Measurements from ENCODE around the gene BIN1. TPM values are rescaled to one million over a fixed set of nuclear protein-coding genes. Genes with fewer than 3 reads are reported as not detected.

The BIN1 gene
- total RNA-seq, 1 donor from 2014 or later = 26.9 TPM

- Histone ChIP-seq H2AFZ (replicated peaks) (no peak overlapping the region), H3K9ac (no peak overlapping the region), H3K27ac (no peak overlapping the region), H3K4me1 (peaks cover 20% of the 10 kb centered on the region), H3K4me3 (no peak overlapping the region), H3K36me3 (no peaks in the 10 kb centered on the region), H3K27me3 (no peaks in the 10 kb centered on the region), H3K4me2 (no peak overlapping the region), H3K9me3 (ENCODE audit: low read depth) (no peaks in the 10 kb centered on the region), H4K20me1 (ENCODE audit: low read depth) (no peaks in the 10 kb centered on the region), H3F3A (ENCODE audit: low read depth) (no peaks in the 10 kb centered on the region), H3K79me2 (ENCODE audit: low read depth) (peaks cover 4% of the 10 kb centered on the region)
- no peak for DNase-seq (ENCODE audit: low spot score)
- TF ChIP-seq CTCF (IDR thresholded peaks at IDR 0.05) (no peak), EZH2phosphoT487 (IDR thresholded peaks at IDR 0.05) (no peak), EZH2 (IDR thresholded peaks at IDR 0.05) (no peak)
- Mint-ChIP-seq H3K27ac (no peak overlapping the region), H3K36me3 (peaks cover 4% of the 10 kb centered on the region), H3K4me3 (no peak overlapping the region), H3K27me3 (ENCODE audit: insufficient read depth, low read depth) (peaks cover 6% of the 10 kb centered on the region), H3K4me1 (peaks cover 37% of the 10 kb centered on the region), H3K9me3 (peaks cover 4% of the 10 kb centered on the region)
These were observed 28.2 kb downstream of the BIN1 start for GRCh38 chr2:127078666-127079270.

- no peak overlapping the region for H3K4me2 ChIP-seq
- no peaks in the 10 kb centered on the region for H3K79me2 ChIP-seq (ENCODE audit: low read depth)
- no peak overlapping the region for H3K27ac ChIP-seq
- H3K4me1 Mint-ChIP-seq = peaks cover 39% of the 10 kb centered on the region
- H3K36me3 Mint-ChIP-seq = no peaks in the 10 kb centered on the region
- no peak overlapping the region for H2AFZ ChIP-seq (replicated peaks)
- no peaks in the 10 kb centered on the region for H3K9me3 ChIP-seq (ENCODE audit: low read depth)
- TF ChIP-seq EZH2 (IDR thresholded peaks at IDR 0.05) (no peak), CTCF (IDR thresholded peaks at IDR 0.05) (no peak), EZH2phosphoT487 (IDR thresholded peaks at IDR 0.05) (no peak)
- no peak overlapping the region for H3K4me3 ChIP-seq
- no peaks in the 10 kb centered on the region for H3K27me3 ChIP-seq
- H3F3A ChIP-seq (ENCODE audit: low read depth) = no peaks in the 10 kb centered on the region
- no peaks in the 10 kb centered on the region for H3K9me3 Mint-ChIP-seq
- DNase-seq (ENCODE audit: low spot score) = no peak
- no peak overlapping the region for H3K9ac ChIP-seq
- peaks cover 4% of the 10 kb centered on the region for H3K27me3 Mint-ChIP-seq (ENCODE audit: insufficient read depth, low read depth)
- no peaks in the 10 kb centered on the region for H4K20me1 ChIP-seq (ENCODE audit: low read depth)
- H3K4me3 Mint-ChIP-seq = no peak overlapping the region
- no peaks in the 10 kb centered on the region for H3K36me3 ChIP-seq
- H3K4me1 ChIP-seq = peaks cover 20% of the 10 kb centered on the region
- no peak overlapping the region for H3K27ac Mint-ChIP-seq
These were observed 28.9 kb downstream of the BIN1 start for GRCh38 chr2:127078028-127078427.

- Histone ChIP-seq H3K27me3 (no peaks in the 10 kb centered on the region), H3F3A (ENCODE audit: low read depth) (no peaks in the 10 kb centered on the region), H3K4me2 (no peak overlapping the region), H3K36me3 (no peaks in the 10 kb centered on the region), H3K9ac (no peak overlapping the region), H3K4me1 (peaks cover 13% of the 10 kb centered on the region), H3K9me3 (ENCODE audit: low read depth) (no peaks in the 10 kb centered on the region), H4K20me1 (ENCODE audit: low read depth) (no peaks in the 10 kb centered on the region), H3K79me2 (ENCODE audit: low read depth) (no peaks in the 10 kb centered on the region), H3K4me3 (no peak overlapping the region), H3K27ac (no peak overlapping the region), H2AFZ (replicated peaks) (no peak overlapping the region)
- H3K4me3 Mint-ChIP-seq = no peak overlapping the region
- peaks cover 4% of the 10 kb centered on the region for H3K27me3 Mint-ChIP-seq (ENCODE audit: insufficient read depth, low read depth)
- peak overlapping the region; percentile 91 for H3K27ac Mint-ChIP-seq
- TF ChIP-seq EZH2phosphoT487 (IDR thresholded peaks at IDR 0.05) (no peak), EZH2 (IDR thresholded peaks at IDR 0.05) (no peak), CTCF (IDR thresholded peaks at IDR 0.05) (no peak)
- H3K4me1 Mint-ChIP-seq = peaks cover 37% of the 10 kb centered on the region
- H3K36me3 Mint-ChIP-seq = no peaks in the 10 kb centered on the region
- no peak for DNase-seq (ENCODE audit: low spot score)
- H3K9me3 Mint-ChIP-seq = no peaks in the 10 kb centered on the region
These were observed 30.0 kb downstream of the BIN1 start for GRCh38 chr2:127076924-127077323.

Data from neural progenitor cell (in vitro differentiated cells).